Stimulated activated CD4-positive, alpha-beta T cell treated with anti-CD3 and anti-CD28 coated beads, TNF-alpha, amount 100 ng/mL, for 48 hours (primary cell): Measurements from ENCODE around the gene KCND3.

ENCODE experiments used
- DNase-seq, 3 donors: peaks; one replicate each; pipeline ENCODE4 v3.0.0-alpha.2; 2020; ENCODE audit warnings: low read depth in 3 of 3

The KCND3 gene

DNA sequence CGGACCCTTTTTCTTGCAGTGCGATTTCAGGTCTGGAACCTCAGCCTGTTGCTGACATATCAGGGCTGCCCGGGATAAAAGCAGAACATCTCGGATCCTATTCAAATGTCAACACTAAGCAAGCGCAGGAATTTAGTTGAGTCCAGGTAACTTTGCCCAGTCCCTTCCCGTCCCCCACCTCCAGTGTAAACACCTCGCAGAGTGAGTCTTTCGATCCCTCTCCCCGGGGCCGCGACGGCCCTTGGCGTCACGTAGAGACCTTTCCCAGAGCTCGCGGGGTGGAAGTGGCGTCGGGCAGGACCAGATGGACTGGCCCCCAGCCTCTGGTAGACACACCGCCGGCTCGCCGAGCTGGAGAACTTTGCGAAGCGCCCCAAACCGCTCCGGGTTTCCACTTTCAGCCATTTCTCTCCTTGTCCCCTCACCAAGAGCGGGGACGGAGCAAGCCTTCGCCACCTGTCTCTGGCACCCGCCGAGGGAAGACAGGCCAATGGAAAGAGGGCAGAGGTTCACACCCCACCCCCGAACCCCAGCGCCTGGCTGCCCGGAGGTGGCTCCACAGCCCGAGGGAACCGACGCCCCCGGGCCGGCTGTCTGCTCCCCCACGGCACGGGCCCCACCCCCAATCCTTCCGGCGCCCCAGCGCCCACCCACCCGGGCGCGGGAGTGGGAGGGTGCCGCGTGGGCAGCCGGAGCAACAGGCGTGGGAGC lies 570 bp downstream of the KCND3 start:
- no peak for DNase-seq

DNA sequence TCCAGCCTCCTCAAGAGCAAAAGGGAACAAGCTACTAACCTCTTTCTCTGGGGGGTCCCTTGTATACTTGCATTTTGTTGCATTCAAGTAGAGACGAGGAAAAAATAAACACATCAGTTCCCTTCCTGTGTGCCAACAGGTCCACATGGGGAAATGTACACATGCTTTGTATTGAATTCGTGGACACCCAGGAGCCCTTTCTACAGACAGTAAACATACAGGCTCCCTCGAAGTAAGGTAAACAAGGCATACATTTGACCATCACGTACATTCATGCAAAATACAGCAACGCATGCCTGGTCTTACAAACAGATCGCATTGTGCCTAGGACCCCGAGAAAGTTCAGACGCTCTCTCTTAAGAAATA lies 1.1 kb downstream of the KCND3 start:
- DNase-seq: no peak

DNA sequence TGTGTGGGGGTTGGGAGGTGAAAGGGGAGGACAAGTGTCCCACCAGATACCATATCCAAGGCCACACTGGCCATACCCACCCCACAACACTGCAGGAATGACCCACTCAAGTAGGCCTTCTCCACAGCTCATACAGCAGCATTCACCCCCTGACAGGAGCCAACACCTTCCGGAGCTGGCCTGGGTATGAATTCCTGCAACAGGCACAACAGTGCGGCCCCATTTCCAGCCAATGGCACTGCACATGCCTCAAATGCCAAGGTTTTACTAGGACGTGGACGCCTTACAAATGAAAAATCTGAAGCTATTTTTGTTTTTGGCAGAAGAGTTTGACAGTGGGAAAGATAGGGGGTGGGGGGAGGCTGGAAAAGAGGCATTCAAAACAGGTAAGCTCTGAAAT lies 2.0 kb downstream of the KCND3 start:
- DNase-seq: no peak

DNA sequence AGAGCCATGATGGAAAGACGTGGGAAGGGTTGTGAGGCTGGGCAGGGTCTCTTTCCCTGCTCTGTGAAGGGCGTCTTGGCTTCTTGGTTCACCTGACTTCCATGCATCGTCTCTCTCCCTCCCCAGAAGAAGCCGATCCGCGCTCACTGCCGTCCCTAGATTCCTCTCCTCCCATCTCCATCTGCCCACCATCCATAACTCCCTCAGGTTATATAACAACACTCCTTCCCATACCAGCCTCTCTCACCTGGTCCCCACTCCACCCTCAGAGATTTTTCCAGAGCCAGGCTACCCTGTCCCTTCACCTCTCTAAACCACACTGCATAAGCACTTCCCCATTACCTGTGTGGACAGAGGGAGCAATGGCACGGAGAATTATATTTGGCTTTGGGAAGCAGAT lies 6.0 kb downstream of the KCND3 start:
- DNase-seq: no peak

DNA sequence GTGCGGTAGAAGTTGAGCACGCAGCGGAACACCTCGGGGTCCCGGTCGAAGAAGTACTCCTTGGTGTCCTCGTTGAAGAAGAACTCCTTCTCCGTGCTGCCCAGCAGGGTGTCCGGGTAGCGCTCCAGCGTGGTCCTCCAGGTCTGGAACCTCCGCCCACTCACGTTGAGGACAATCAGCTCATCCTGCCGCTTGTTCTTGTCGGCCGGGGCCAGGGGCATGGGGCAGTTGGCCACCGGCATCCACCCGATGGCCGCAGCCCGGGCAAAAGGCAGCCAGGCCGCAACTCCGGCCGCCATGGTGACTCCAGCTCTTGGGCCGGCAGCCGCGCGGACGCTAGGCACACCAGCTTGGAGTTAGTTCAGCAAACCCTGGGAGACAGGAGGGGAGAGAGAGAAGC lies 7.0 kb downstream of the KCND3 start:
- DNase-seq: no peak

DNA sequence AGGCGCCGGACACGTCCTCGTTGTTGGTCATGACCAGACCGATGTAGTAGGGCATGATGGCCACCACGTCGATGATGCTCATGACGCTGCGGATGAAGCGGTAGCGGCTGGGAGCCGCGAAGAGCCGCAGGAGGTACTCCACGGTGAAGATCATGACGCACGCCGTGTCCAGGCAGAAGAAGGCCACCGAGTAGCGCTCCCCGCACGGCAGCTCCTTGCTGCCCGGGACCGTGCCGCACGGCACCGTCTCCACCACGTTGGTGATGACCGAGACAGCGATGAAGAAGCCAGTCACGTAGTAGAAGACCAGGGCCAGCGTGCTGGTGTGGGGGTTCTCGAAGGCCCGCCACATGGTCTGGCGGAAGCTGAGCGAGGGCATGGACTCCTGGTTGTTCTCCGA lies 7.6 kb downstream of the KCND3 start:
- DNase-seq: no peak

DNA sequence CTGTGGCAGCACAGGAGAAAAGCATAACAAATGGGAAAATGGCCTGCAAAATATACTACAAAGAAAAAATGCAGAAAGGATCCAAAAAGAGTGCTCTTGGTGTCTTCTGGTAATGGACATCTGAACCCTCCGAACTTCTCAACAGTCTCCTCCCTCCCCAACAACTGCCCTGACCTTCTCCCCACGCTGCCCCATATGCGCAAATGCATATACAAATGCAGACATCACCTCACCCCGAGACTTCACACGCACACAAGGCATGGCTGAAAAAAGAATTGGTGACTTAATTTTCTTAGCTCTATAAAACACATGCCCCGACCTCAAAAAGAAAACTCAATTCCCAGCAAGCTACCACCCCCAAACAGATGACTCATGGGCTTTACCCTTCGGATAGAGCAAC lies 8.4 kb downstream of the KCND3 start:
- no peak for DNase-seq

DNA sequence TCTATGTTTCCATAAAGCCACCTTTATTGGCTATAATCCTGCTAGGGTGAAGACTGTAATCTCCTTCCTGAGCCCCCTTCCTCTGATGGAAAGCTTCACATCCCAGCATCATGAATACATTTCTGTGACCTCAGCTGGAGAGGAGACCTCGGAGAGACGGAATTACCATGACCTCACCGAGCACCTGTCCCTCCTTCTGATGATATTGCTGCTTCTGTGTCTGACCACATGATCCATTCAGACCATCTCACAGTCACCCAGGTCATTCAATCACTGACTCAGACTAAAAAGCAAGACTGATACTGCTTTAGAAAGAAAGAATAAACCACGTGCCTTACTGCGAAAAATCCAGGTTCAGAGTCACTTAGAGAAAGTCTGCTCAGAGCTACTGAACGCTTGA lies 8.8 kb downstream of the KCND3 start:
- no peak for DNase-seq

DNA sequence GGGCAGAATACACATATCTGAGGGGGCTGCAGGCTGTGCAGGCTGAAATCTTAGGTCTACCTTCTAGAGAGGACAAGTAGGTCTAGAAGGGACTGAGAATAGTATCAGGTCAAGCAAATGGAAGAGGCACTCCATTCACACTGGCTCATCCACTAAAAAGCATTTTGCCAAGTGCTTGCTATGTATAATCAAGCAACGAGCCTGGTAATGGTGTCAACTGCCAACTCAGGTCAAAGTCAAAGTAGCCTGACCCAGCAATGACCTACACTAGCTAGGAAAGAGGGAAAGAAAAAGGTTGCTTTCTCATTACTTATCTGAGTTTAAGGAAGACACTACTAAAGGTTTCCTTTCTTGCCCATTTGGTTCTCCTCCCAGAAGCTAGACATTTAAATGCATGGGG lies 10.8 kb downstream of the KCND3 start:
- DNase-seq: no peak

DNA sequence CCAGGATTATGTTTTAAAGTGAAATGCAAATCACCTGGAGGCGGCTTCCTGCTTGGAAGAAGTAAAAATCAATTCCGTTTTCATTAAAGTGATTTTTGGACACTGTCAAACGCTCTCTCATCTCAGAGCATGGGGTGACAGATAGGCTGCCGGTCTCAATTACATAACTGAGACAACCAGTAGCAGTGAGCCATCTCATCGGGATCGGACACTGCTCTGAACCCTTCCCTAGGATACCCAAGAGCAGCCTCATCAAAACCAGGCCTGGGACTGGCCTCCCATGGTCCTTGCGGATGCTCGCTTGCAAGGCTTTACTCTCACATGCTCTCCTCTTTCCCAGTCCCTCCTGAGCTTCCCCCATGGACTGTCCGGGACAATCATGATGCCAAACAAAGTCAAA lies 12.1 kb downstream of the KCND3 start:
- no peak for DNase-seq

DNA sequence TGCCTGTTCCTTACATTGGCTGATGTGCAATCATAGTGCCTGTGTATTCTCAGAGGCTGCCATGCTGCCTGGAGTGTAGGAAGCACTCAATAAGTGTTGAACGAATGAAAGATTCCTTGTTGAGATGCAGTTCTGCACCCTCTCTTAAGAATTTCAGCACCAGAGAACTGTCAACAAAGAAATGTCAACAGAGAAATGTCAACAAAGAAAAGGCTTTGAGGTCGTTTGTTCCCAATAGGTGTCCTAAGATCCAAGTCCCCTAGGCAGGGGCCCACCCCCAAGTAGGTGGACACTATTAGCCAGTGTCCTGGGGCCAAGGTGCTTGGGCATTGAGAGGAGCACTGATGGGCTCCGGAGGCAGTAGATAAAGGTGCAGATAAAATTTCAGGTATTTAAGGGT lies 12.6 kb downstream of the KCND3 start:
- no peak for DNase-seq

DNA sequence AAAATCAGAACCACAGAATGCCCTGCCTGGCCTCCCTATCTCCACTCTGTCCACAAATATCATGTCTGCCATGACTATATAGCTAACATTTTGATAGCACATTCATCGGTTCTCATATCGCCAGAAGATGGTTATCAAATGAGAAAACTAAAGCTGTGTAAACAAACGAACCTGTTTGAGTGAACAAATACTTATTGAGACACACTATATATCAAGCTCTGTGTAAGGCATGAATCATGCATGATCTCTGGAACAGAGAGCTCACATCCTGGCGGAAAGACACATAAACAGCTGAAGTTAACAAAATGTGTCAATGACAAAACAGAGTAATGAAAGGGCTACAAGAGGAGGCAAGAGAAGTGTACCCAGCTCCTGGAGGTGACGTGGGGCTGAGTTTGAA lies 13.1 kb downstream of the KCND3 start:
- no peak for DNase-seq

DNA sequence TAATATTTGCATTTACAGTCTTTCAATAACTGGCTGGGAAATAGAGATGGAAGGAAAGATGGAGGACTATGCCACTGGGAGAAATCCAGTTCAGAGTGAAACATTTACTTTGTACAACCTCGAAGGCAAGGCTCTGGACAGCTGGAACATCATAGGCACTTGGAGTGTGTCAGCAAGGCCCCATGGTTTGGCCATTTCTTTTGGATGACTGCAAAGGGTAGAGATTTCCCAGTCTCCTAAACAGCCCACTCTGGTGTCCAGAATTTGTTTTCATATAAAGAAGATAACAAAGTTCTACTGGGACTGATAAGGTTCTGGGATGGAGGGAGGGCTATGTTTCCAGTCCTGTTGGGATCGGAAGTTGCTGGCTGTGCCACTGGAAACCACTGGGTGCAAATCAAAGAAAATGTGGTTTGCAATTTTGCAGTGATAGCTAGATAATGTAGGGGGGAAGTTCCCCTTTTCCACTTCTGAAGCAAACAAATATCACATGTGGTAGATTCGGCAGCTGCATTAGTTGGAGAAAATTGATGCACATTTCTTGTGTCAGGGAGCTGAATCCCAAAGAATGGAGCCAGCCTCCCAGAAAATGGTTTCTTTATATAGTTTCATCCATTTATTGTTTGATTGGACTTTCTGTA lies 16.2 kb downstream of the KCND3 start:
- no peak for DNase-seq

DNA sequence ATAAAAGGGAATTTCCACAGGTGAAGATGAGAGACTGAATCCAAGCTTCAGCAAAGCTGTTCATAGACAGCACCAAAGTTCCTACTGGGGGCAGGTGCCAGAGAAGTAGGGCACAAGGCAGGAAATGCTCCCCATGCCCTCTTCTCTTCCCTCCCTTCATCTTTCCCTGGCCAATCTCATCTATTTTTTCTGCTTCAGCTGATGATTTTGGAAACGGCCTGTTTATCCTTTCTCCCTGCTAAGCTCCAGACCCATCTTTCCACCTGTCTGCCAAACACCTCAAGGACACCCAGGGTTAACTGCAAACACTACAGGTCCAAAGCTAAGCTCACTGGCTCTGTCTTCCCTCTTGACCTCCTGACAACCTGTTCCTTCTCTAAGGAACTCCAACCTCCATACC lies 18.1 kb downstream of the KCND3 start:
- DNase-seq: no peak

DNA sequence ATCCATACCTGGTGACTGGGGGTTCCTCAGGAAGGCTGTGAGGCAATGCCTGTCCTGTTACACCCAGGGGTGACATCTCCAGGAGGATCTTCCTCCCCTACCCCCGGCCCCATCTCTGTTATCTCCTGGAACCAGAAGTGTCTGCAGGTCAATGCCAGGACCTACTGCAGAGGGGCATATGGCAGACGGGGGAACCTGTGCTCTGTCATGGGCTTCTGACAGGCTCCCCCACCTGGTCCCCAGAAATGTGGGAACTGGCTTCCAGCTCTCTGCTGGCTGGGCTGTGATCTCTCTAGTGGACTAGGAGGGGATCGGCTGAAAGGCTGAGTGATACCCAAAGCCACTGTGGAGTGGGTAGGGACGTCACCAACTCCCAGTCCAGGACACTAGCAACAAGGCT lies 21.0 kb downstream of the KCND3 start:
- DNase-seq: no peak

DNA sequence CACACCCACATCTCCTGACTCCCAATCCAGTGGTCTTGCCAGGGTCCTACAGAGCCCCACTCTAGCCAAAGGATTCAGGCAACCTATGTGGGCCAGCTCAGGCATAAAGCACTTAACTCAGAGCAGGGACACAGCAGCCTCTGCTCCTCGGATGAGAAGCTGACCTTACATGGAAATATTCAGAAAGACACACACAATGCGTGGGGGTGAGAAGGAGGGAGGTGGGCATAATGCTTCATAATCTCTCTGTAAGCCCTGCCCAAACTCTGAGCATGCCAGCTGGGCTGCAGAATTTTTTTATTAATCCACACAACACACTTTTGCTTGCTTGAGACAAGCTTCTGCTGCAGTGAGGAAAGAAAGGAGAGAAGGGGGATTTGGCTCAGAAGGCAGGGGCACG lies 21.6 kb downstream of the KCND3 start:
- no peak for DNase-seq

DNA sequence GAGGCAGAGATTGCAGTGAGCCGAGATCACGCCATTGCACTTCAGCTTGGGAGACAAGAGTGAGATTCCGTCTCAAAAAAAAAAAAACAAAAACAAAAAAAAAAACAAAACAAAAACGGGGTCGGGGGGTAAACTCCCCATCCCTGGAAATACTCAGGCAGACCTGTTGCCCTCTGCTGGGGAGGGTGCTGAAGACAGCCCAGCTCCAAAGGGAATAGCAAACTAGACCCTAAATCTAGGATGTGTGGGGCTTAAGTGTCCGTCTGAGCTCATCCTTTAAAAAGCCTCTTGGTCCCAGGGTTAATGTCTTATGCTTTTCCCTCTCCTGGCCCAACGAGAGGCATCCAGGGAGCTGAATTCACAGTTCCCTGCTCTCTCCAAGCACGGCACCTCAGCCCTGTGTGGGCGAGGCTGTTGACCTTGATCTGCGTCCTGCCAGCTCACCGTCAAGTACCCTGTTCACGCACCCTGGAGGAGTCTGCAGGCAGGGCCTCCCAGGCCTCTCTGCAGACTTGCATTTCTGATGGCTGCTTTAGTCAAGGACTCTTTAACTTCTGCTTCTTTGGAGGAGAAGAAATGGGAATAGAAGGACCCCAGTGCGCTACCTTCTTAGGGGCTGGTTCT lies 22.3 kb downstream of the KCND3 start:
- DNase-seq: no peak

DNA sequence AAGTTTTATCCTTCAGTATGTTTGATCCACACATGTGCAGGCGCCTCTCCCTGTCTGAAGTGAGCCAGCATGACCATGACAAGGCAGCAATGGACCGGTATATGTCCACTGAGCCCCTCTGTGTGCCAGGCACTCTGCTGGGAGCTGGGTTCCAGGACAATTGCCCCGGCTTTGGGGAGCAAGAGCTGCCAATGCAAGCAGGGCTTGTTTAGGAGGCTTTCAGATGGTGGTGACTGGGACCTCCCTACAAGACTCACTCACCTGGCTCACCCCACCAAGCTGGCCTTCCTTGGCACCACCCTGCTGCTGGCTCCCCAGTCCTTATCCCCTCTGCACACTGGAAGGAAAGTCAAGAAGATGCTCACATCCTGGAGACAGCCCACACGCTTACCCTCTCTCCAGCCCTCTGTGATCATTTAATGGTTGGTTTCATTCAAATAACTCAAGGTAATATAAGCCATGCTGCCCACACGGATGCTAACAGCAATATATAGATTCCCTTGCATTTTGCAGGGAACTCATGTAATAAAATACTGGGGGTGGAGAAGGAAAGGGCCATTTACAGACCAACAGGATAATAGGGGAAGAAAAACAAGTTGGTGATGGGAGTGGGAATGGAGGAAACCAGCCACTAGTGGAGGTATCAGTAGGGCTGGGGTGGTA lies 23.6 kb downstream of the KCND3 start:
- no peak for DNase-seq

DNA sequence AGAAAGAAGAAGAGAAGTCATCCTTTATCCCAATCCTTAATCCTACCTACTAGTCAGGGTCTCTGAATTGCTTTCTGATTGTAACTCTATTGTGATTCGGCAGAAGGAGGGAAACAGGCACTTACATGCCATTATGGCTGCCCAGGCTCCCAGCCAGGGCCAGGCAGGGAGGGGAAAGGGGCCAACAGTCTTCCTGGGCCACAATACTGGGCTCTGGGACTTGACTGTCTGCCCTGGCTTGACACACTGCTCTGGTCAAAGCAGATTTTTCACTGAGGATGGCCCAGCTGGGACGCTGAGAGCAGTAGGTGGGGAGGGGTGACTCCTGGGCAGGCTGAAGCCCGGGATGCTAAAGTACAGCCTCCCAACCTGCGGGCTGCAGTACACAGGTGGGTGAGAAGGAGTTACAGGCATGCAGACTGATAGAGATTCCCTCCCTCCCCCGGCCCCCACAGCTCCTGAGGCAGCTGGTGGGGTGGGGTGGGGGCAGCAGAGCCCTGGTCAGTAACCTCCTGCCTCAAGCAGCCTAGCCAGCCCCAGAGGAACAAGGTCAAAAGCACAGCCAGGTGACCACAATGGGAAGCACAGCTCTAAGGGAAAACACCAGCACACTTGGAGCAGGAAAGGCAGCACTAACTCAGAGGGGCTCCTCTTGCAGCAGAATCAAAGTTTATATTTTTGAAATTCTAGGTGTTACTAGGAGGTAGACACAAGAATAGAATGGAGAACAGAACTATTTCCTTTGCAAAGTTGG lies 25.3 kb downstream of the KCND3 start:
- no peak for DNase-seq

DNA sequence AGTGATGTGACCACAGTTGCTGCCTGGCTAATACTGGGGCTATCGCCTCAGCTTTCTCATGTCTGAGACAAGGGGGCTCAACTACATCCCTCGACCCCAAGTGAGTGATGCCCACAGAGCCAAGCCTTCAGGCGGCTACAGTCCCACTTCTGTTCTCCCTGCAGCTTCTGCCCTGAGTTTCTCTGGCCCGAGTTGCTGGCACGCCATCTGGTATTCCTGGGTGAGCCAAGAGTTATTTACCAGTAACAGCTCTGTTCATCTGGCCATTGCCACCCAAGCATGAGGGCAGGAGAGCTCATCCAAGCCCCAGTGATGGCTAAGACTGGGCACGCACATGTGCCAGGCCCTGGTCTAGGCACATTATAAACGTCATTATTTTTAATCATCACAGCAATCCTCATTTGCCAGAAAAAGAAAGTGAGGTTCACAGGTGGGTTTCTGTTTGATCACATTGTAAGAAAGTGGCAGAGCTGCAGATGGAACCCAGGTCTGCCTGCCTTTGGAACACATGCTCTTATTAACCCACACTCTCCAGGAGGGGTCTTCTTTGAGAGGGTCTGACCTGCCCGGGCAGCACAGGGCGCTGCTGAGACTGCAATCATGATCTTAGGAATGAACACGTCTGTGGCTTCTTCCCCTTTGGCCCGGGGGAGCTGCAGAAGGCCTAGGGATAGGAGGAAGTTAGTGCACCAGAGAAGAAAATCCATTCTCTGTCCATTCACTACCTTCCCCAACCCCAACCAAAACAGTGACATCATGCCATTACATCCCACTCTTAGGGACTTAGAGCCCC lies 27.5 kb downstream of the KCND3 start:
- DNase-seq: no peak

DNA sequence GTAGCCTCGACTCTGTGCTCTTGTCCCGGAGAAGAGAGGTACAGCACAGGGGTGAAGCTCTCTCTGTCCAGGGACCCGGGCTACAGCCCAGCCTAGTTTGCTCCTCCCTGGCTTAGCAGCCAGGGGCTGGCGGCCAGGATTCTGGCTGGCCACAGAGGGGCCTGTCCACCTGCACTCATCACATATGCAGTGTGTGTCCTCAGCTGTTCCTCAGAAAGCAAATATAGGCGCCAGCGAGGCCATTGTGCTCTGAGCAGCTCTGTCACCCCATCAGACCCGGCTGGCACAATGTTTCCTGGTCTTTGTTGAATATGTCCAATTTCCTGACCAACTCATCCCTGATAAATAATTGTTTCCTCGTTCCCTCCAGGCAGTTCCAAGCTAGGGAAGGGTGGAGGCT lies 28.5 kb downstream of the KCND3 start:
- DNase-seq: no peak

DNA sequence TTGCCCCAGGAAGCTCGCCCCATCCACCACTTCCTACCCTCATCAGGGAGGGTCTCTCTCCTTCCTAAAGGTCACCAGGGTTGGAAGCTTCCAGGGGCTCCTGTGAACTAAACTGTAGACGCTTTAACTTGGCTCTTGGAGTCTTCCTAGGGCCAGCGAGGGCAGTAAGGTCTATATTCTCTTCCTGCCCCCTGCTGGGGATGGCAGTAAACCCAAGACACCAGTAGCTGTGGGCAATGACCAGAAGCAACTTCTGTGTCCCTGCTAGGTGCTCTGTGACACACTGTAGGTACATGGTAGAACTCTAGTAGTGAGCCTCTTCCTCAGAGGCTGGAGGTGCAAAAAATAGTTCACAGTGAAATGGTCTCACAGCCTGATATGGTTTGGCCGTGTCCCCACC lies 30.0 kb downstream of the KCND3 start:
- no peak for DNase-seq
